ENCODE data around the gene DDX60. TPM values are rescaled to one million over a fixed set of nuclear protein-coding genes. Genes with fewer than 3 reads are reported as not detected.

DDX60 gene
- total RNA-seq, 2 experiments from 2014 or later, result 26.8 to 28.2 TPM

GRCh38 chr4:168183717-168184571 is 134.6 kb downstream of the DDX60 start:
- Mint-ChIP-seq H3K27ac (no peak overlapping the region), H3K4me1 (ENCODE audit: low read depth) (no peaks in the 10 kb centered on the region), H3K27me3 (ENCODE audit: low read depth) (no peaks in the 10 kb centered on the region), H3K36me3 (ENCODE audit: low read depth) (no peaks in the 10 kb centered on the region), H3K9me3 (no peaks in the 10 kb centered on the region), H3K4me3 (no peak overlapping the region)
- CTCF ChIA-PET, result interaction anchor here (0.6 kb wide), 1 partner anchor 1261 kb away, joined by 3 read pairs; no protein-coding TSS in a partner anchor
- intact Hi-C loops (cut with micrococcal nuclease), result loop anchor here (1.0 to 10.0 kb wide), 8 partner anchors 330 to 1381 kb away; no protein-coding TSS in a partner anchor
- no peak for DNase-seq

- no peaks in the 10 kb centered on the region for H3K27me3 Mint-ChIP-seq (ENCODE audit: low read depth)
- CTCF ChIA-PET, result no interaction called here
- no peak for DNase-seq
- H3K4me3 Mint-ChIP-seq, result no peak overlapping the region
- no peaks in the 10 kb centered on the region for H3K36me3 Mint-ChIP-seq (ENCODE audit: low read depth)
- no peaks in the 10 kb centered on the region for H3K4me1 Mint-ChIP-seq (ENCODE audit: low read depth)
- H3K9me3 Mint-ChIP-seq, result no peaks in the 10 kb centered on the region
- intact Hi-C loops (cut with micrococcal nuclease), result no loop called here
- H3K27ac Mint-ChIP-seq, result no peak overlapping the region
These were observed 140.9 kb downstream of the DDX60 start for GRCh38 chr4:168177546-168178149.

- no peaks in the 10 kb centered on the region for H3K9me3 Mint-ChIP-seq
- no peaks in the 10 kb centered on the region for H3K36me3 Mint-ChIP-seq (ENCODE audit: low read depth)
- no peak overlapping the region for H3K27ac Mint-ChIP-seq
- no peak for DNase-seq
- no peaks in the 10 kb centered on the region for H3K27me3 Mint-ChIP-seq (ENCODE audit: low read depth)
- intact Hi-C loops (cut with micrococcal nuclease), result no loop called here
- H3K4me3 Mint-ChIP-seq, result no peak overlapping the region
- CTCF ChIA-PET, result no interaction called here
- no peaks in the 10 kb centered on the region for H3K4me1 Mint-ChIP-seq (ENCODE audit: low read depth)
These were observed 144.2 kb downstream of the DDX60 start for GRCh38 chr4:168174308-168174707.

- H3K4me1 Mint-ChIP-seq (ENCODE audit: low read depth), result no peaks in the 10 kb centered on the region
- H3K27me3 Mint-ChIP-seq (ENCODE audit: low read depth), result no peaks in the 10 kb centered on the region
- DNase-seq, result no peak
- intact Hi-C loops (cut with micrococcal nuclease), result no loop called here
- no peaks in the 10 kb centered on the region for H3K36me3 Mint-ChIP-seq (ENCODE audit: low read depth)
- no peak overlapping the region for H3K4me3 Mint-ChIP-seq
- CTCF ChIA-PET, result no interaction called here
- H3K9me3 Mint-ChIP-seq, result no peaks in the 10 kb centered on the region
- no peak overlapping the region for H3K27ac Mint-ChIP-seq
These were observed 150.8 kb downstream of the DDX60 start for GRCh38 chr4:168167714-168168284.

Other genes starting within 250 kb of the DDX60 start
- not detected for gene ANXA10, start 226.2 kb downstream of the DDX60 start, total RNA-seq
- gene DDX60L, start 161.7 kb upstream of the DDX60 start, total RNA-seq, result 1 to 10 TPM; 3.4 to 4.1 TPM
- gene PALLD, start 178.3 kb upstream of the DDX60 start, total RNA-seq, result 1 to 10 TPM; 7.3 to 7.8 TPM

Measured in activated naive CD4-positive, alpha-beta T cell treated with anti-CD3 and anti-CD28 coated beads for 36 hours (primary cell).